ENCODE data around the gene RBM8A. TPM values are rescaled to one million over a fixed set of nuclear protein-coding genes. Genes with fewer than 3 reads are reported as not detected.

The RBM8A gene
- total RNA-seq, 1 donor from 2014 or later, result 360 TPM

GRCh38 chr1:145961109-145961424, 33.8 kb upstream of the RBM8A start:
- no peak for DNase-seq (ENCODE audit: low read depth)
- H3K4me3 ChIP-seq (ENCODE audit: low read depth, low read length), result peak overlapping the region; percentile 78
- TF ChIP-seq, protein P1, sequence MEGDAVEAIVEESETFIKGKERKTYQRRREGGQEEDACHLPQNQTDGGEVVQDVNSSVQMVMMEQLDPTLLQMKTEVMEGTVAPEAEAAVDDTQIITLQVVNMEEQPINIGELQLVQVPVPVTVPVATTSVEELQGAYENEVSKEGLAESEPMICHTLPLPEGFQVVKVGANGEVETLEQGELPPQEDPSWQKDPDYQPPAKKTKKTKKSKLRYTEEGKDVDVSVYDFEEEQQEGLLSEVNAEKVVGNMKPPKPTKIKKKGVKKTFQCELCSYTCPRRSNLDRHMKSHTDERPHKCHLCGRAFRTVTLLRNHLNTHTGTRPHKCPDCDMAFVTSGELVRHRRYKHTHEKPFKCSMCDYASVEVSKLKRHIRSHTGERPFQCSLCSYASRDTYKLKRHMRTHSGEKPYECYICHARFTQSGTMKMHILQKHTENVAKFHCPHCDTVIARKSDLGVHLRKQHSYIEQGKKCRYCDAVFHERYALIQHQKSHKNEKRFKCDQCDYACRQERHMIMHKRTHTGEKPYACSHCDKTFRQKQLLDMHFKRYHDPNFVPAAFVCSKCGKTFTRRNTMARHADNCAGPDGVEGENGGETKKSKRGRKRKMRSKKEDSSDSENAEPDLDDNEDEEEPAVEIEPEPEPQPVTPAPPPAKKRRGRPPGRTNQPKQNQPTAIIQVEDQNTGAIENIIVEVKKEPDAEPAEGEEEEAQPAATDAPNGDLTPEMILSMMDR (conservative IDR thresholded peaks at IDR 0.05; ENCODE audit: low read depth, low read length), result no peak

DNA sequence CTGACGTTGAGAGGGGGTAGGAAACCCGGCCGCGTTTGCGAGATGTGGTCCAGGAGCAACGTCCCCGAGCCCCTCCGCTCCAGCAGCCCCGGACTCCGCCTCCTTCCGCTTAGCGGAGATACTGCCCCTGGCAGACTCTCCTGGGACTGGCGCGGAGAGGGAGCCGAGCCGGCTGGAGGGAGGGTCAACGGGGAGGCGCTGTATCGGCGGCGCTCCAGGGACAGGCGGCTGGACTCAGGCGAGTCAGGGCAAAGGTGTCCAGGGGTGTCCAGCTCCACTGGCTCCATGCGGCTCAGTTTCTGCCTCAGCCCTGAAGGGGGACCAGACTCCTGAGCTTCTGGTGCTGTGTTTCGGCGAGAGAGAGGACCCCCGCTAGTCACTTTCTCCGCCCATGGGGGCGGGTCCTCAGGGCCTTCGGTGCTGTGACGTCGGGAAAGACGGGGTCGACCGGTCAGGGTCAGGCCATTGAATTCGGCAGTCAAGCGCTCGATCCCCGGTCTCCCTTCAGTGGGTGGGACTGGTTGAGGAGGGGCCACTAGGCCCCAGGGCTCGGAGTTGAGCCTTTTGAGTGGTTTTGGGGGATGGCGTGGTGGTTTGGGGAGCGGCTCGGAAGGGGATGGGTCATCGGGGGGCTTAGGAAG, 33.3 kb upstream of the RBM8A start:
- peak overlapping the region; percentile 78 for H3K4me3 ChIP-seq (ENCODE audit: low read depth, low read length)
- no peak for DNase-seq (ENCODE audit: low read depth)
- TF ChIP-seq, protein P1 (conservative IDR thresholded peaks at IDR 0.05; ENCODE audit: low read depth, low read length), result no peak

DNA sequence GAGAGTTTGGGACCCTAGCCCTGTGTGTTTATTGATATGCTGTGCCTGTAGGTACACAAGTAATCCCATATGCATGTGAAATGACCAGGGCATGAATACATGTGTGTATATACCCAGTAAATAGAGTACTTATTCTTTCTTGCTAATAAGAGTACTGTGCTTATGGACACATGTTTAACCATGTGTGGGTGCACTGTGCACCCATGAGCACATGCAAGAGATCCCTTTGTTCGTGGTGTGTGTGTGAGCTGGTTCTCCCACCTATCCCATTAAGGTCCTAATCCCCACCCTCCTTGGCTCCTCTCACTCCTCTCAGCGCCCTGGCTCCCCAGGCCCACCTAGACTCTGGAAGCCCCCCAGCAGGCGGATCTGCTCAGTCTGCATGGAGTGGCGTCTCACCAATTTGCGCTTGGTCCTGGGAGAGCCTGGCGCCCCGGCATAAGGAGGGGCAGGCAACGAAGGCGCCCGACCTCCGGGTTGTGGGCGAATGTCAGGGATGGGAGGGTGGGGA, 32.7 kb upstream of the RBM8A start:
- TF ChIP-seq, protein P1 (conservative IDR thresholded peaks at IDR 0.05; ENCODE audit: low read depth, low read length), result no peak

DNA sequence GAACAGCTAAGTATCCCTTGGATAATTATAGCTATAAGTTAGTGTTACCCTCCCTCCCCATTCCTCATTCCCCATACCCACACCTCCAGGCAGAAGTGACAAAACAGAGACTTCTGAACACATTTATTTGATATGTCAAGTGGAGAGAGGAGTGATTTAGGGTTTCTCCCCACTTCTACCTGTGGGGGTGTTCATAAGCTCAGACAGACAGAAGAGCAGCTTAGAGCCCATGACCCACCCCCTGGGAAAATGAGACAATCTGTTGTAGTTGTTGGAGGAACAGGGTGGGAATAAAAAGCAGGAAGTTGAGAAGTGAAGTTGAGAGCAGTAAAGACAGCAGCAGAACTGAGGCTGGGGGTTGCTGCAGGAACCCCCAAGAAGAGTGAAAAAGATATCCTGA, 32.0 kb upstream of the RBM8A start:
- TF ChIP-seq, protein P1 (conservative IDR thresholded peaks at IDR 0.05; ENCODE audit: low read depth, low read length), result no peak
- H3K4me3 ChIP-seq (ENCODE audit: low read depth, low read length), result no peak overlapping the region
- DNase-seq (ENCODE audit: low read depth), result no peak

More for the DNA sequence above, 32.7 kb upstream of the RBM8A start:
- peak overlapping the region; percentile 78 for H3K4me3 ChIP-seq (ENCODE audit: low read depth, low read length)
- no peak for DNase-seq (ENCODE audit: low read depth)

- no peak for DNase-seq (ENCODE audit: low read depth)
- no peak overlapping the region for H3K4me3 ChIP-seq (ENCODE audit: low read depth, low read length)
- TF ChIP-seq, protein P1 (conservative IDR thresholded peaks at IDR 0.05; ENCODE audit: low read depth, low read length), result no peak
Measured at GRCh38 chr1:145958734-145959133, 31.4 kb upstream of the RBM8A start.

GRCh38 chr1:145957443-145958319, 30.4 kb upstream of the RBM8A start, which contains the start of gene LIX1L:
TSS of gene LIX1L (minus strand) at chr1:145958017. CDS start at chr1:145957927, 90 bp downstream.
- TF ChIP-seq, protein P1 (conservative IDR thresholded peaks at IDR 0.05; ENCODE audit: low read depth, low read length), result no peak
- DNase-seq (ENCODE audit: low read depth), result peak; percentile 71
- peak within 1 kb of the TSS; percentile 75 for H3K4me3 ChIP-seq (ENCODE audit: low read depth, low read length)
